Measurements from ENCODE around the gene TAGLN.

Gene TAGLN
- total RNA-seq: 4.6 to 28.8 (median 7.6) reads per million in 18 experiments

DNA sequence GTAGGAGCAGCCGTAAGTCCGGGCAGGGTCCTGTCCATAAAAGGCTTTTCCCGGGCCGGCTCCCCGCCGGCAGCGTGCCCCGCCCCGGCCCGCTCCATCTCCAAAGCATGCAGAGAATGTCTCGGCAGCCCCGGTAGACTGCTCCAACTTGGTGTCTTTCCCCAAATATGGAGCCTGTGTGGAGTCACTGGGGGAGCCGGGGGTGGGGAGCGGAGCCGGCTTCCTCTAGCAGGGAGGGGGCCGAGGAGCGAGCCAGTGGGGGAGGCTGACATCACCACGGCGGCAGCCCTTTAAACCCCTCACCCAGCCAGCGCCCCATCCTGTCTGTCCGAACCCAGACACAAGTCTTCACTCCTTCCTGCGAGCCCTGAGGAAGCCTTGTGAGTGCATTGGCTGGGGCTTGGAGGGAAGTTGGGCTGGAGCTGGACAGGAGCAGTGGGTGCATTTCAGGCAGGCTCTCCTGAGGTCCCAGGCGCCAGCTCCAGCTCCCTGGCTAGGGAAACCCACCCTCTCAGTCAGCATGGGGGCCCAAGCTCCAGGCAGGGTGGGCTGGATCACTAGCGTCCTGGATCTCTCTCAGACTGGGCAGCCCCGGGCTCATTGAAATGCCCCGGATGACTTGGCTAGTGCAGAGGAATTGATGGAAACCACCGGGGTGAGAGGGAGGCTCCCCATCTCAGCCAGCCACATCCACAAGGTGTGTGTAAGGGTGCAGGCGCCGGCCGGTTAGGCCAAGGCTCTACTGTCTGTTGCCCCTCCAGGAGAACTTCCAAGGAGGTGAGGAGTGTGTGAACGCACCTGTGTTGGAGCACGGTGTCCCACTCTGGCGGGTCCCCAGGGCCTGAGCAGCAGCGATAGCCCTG, at the start of gene TAGLN:
Gene TAGLN, plus strand, starts transcription at position 318 of the 863 bp plus-strand sequence. CDS start 3,644 bp downstream, outside the sequence.
- no peak for DNase-seq

- no peak for DNase-seq
These were observed 47.1 kb upstream of the TAGLN start for GRCh38 chr11:117152066-117152465.

DNA sequence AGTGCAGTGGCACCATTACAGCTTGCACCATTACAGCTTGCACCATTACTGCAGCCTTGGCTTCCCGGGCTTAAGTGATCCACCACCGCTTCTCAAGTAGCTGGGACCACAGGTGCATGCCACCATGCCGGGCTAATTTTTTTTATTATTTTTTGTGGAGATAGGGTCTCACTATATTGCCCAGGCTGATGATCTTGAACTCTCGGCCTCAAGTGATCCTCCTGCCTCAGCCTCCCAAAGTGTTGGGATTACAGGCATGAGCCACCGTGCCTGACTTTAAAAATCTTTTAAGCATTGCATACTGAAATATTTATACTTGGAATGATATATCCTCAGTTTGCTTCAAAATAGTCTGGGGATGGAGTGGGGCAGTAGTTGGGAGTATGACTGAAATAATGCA, 44.7 kb upstream of the TAGLN start:
- no peak for DNase-seq

DNA sequence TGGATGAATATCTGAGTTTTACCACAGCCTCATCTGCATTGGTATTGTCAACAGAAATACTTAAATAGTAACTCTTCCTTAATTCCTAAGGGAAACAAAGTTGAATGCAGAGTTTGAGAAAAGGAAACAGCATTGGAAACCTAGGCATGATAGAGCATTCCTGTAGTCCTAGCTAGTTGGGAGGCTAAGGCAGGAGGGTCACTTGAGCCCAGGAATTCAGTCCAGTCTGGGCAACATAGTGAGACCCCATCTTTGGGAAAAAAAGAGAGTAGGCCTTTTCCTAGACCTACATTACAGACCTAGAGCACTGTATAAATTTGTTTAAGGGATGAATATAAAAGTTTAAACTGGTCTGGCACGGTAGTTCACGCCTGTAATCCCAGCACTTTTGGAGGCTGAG, 41.7 kb upstream of the TAGLN start:
- no peak for DNase-seq

DNA sequence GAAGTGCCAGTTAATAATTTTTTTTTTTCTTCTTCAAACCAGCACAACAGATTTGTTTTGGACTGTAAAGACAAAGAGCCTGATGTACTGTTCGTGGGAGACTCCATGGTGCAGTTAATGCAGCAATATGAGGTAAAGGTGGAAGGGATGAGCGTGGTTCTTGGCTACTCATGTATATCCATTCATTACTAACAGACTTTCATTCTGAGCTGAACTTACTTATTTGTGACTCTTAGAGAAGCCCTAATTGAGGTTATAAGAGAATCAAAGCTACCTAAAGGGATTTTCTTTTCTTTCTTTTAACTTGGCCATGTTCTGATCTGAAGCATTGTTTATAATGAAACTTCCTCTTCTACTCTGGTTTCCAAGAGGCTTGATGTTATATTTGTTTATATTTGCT, 39.3 kb upstream of the TAGLN start:
- no peak for DNase-seq

DNA sequence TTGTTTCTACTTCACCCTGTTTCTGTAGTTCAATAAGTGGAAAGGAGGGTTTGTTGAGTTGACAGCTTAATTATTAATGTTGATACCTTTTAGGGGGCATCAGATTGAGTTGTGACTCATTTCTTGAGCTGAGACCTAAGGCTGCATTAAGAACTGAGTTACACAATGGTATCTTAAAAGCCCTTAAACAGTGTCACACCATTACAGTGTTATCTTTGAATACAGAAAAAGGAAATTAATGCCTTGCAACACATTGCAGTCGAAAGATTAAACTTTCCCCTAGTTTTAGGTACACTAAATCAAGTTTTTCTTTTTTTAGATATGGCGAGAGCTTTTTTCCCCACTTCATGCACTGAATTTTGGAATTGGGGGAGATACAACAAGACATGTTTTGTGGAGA, 38.3 kb upstream of the TAGLN start:
- DNase-seq: no peak

DNA sequence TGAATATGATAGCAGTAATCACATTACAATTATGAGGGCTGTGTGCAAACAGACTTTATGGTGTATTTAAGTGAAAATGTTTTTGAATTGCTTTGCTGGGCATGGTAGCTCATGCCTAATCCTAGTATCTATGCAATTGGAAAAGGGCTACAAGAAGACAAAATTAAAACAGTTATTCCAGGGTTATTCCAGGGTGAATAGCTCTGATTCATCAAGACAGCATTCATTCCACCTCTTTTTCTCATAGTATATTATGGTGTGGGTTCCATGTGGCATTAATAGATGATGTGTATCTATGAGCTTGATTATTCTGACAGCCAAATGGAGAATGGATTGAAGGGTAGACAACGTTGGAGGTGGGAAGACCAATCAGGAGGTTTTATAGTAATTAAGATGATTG, 32.7 kb upstream of the TAGLN start:
- no peak for DNase-seq

GRCh38 chr11:117169736-117170135, 29.4 kb upstream of the TAGLN start:
- DNase-seq: no peak

DNA sequence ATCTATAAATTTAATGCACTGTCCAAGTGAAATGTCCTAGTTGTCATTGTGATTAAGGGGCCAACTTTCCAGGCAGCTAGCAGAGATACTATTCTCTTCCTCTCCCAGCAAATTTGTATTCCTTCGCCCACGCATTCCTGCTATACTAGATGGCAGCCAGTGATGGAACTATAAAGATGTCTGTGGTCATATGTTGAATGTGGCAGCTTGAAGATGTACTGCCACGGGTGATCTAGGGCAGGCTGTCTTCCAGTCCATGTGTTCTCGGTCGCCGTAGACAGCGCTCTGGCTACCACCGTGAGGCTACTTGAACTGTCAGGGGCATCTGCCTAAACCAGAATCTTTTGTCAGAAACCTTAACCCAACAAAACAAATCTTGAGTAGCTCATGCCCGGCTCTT, 29.0 kb upstream of the TAGLN start:
- DNase-seq: no peak

DNA sequence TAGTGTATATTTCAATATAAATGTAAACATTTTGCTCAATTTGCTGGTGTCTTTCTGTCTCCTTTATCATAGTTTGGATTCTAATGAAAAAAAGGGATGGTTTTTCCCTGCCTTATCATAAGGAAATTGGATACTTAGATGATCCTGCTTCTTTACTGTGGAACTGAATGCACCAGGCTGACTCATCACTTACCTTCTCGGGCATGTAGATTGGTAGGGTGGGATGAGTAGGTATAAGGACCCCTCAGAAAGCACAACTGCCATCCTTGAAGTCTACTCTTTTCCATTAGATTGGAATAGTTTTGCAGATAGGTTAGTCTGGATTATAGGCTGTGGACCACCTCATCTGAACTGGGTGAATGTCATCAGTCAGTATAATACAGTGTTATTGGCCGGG, 28.2 kb upstream of the TAGLN start:
- DNase-seq: no peak

DNA sequence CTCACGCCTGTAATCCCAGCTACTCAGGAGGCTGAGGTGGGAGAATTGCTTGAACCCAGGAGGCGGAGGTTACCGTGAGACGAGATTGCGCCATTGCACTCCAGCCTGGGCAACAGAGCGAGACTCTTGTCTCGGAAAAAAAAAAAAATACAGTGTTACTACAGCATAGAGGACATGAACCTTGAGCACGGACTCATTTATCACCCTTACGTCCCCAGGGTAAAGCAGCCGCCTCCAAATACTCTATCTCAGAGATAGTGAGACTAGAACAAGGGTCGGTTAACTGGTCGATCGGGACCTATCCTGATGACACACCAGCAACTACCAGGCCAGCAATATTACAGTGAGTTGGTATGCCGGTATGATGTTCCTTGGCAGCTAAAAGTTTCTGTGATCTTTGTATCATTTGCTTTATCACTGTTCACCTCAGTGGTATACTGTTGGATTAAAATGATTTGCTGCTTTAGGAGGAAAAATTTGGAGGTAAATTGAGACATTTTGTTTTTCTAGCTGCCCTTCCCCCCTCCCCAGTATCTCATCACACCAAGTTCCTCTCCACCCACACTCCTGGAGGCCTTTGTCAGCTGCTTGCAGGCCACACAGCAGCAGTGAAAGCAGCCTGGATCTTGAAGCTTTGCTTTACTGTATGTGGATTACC, 27.6 kb upstream of the TAGLN start:
- DNase-seq: peak; percentile 85 to 94

GRCh38 chr11:117172724-117173421, 26.3 kb upstream of the TAGLN start:
- peak; percentile 79 to 80 for DNase-seq

GRCh38 chr11:117175104-117175503, 24.1 kb upstream of the TAGLN start:
- no peak for DNase-seq

- DNase-seq: no peak
These were observed 23.4 kb upstream of the TAGLN start for GRCh38 chr11:117175781-117176180.

GRCh38 chr11:117176186-117176585, 23.0 kb upstream of the TAGLN start:
- no peak for DNase-seq

- no peak for DNase-seq
These were observed 21.5 kb upstream of the TAGLN start for GRCh38 chr11:117177534-117178209.

GRCh38 chr11:117178210-117179034, 20.7 kb upstream of the TAGLN start, which contains the start of gene SIDT2:
Gene SIDT2 (plus strand): TSS chr11:117178743. CDS start chr11:117179264, 521 bp downstream.
- DNase-seq: peak; percentile 88 to 91

- peak in 1 of 2 donors; percentile 27 for DNase-seq
These were observed 19.8 kb upstream of the TAGLN start for GRCh38 chr11:117179048-117179999.

GRCh38 chr11:117180020-117180419, 19.1 kb upstream of the TAGLN start:
- DNase-seq: peak; percentile 56 to 60
